ENCODE data around the gene SHF.
"Not testable (repeated sequence)": the region's sequence is repeated elsewhere in the genome, so short reads cannot be mapped to it uniquely, and the experiment has no call there.

SHF gene

GRCh38 chr15:45187894-45188830 lies at the start of gene SHF:
Gene SHF (minus strand): TSS chr15:45187966. CDS start chr15:45187951, 15 bp downstream.
- DNase-seq (ENCODE audit: low spot score): peak; percentile 77

- DNase-seq (ENCODE audit: low spot score): not testable (repeated sequence)
Measured at GRCh38 chr15:45236806-45237205, 49.0 kb upstream of the SHF start.

GRCh38 chr15:45234562-45235235 lies 46.9 kb upstream of the SHF start:
- no peak for DNase-seq (ENCODE audit: low spot score)

- no peak for DNase-seq (ENCODE audit: low spot score)
Measured at GRCh38 chr15:45231864-45232562, 44.2 kb upstream of the SHF start.

GRCh38 chr15:45231132-45231531 lies 43.4 kb upstream of the SHF start:
- DNase-seq (ENCODE audit: low spot score): no peak

GRCh38 chr15:45230245-45230965 lies 42.6 kb upstream of the SHF start:
- DNase-seq (ENCODE audit: low spot score): no peak

GRCh38 chr15:45228931-45229330 lies 41.2 kb upstream of the SHF start:
- no peak for DNase-seq (ENCODE audit: low spot score)

GRCh38 chr15:45225506-45226273 lies 37.9 kb upstream of the SHF start:
- no peak for DNase-seq (ENCODE audit: low spot score)

GRCh38 chr15:45224621-45225217 lies 37.0 kb upstream of the SHF start:
- DNase-seq (ENCODE audit: low spot score): no peak

- DNase-seq (ENCODE audit: low spot score): no peak
Measured at GRCh38 chr15:45221967-45222366, 34.2 kb upstream of the SHF start.

GRCh38 chr15:45221053-45221599 lies 33.4 kb upstream of the SHF start:
- DNase-seq (ENCODE audit: low spot score): no peak

GRCh38 chr15:45212493-45212892 lies 24.7 kb upstream of the SHF start:
- no peak for DNase-seq (ENCODE audit: low spot score)

- DNase-seq (ENCODE audit: low spot score): peak; percentile 80
Measured at GRCh38 chr15:45205192-45205591, 17.4 kb upstream of the SHF start.

- peak; percentile 15 for DNase-seq (ENCODE audit: low spot score)
Measured at GRCh38 chr15:45203182-45203581, 15.4 kb upstream of the SHF start.

- no peak for DNase-seq (ENCODE audit: low spot score)
Measured at GRCh38 chr15:45201869-45202268, 14.1 kb upstream of the SHF start.

GRCh38 chr15:45201557-45201859 lies 13.7 kb upstream of the SHF start:
- no peak for DNase-seq (ENCODE audit: low spot score)

- peak; percentile 93 for DNase-seq (ENCODE audit: low spot score)
Measured at GRCh38 chr15:45200799-45201556, 13.2 kb upstream of the SHF start.

- peak; percentile 99 for DNase-seq (ENCODE audit: low spot score)
Measured at GRCh38 chr15:45200001-45200798, 12.4 kb upstream of the SHF start.
